Tibial nerve (tissue), 4 donors: ENCODE measurements around the gene MEIOC. TPM values are rescaled to one million over a fixed set of nuclear protein-coding genes. Genes with fewer than 3 reads are reported as not detected.

Experiments used
- DNase-seq, 2 donors: peaks; one replicate each; pipeline ENCODE4 v3.0.0-alpha.2; 2019; ENCODE audit warnings: low spot score in 2 of 2
- H3K27ac ChIP-seq, 4 donors: fragments of 200-600 bp; sonication (generic) in 3 of 4; one replicate each; pipeline ENCODE4 v1.5.1; 2017 to 2019; ENCODE audit warnings: mild to moderate bottlenecking in 1 of 4
- H3K27me3 ChIP-seq, 2 donors: fragments of 200-600 bp; sonication (generic) in 1 of 2; one replicate each; pipeline versions ENCODE4 v1.5.1 to v1.6.0; 2017 to 2019
- H3K36me3 ChIP-seq, 3 donors: fragments of 200-600 bp; sonication (generic); one replicate each; pipeline ENCODE4 v1.5.1; 2018 to 2019
- H3K4me1 ChIP-seq, 4 donors: fragments of 200-600 bp; sonication (generic) in 3 of 4; one replicate each; pipeline ENCODE4 v1.5.1; 2017 to 2019
- H3K4me3 ChIP-seq, 4 donors: fragments of 200-600 bp; sonication (generic) in 3 of 4; one replicate each; pipeline ENCODE4 v1.5.1; 2017 to 2019; ENCODE audit warnings: mild to moderate bottlenecking in 1 of 4, moderate library complexity in 1 of 4
- H3K9me3 ChIP-seq, 4 donors: fragments of 200-600 bp; sonication (generic) in 3 of 4; one replicate each; pipeline ENCODE4 v1.5.1; 2017 to 2019
- EP300 ChIP-seq, 2 donors: sonication (generic); formaldehyde crosslinking; IDR thresholded peaks; one replicate each; pipeline ENCODE4 v1.6.1; 2017; ENCODE audit warnings: antibody characterized with exemption in 2 of 2, mild to moderate bottlenecking in 1 of 2
- POLR2A ChIP-seq, 2 donors: fragments of 450-650 bp; IDR thresholded peaks; one replicate each; pipeline ENCODE4 v1.6.1; 2017; ENCODE audit warnings: antibody characterized with exemption in 2 of 2, mild to moderate bottlenecking in 2 of 2, moderate library complexity in 2 of 2
- WGBS, 2 donors: methylation state at CpG; one replicate each; pipeline ENCODE4 v1.1.5; 2018; 5-methylcytosine and 5-hydroxymethylcytosine counted together
- total RNA-seq, 4 donors: library from RNA; depleted of rRNA; stranded (reverse); fragments of >200 nt; gene quantifications; one replicate each; pipeline ENCODE4 v1.1.0, GENCODE V29; 2016
- TF ChIP-seq, protein P1 (sequence below), 5 experiments: fragments of 200-600 bp in 3 of 5; fragments of 450-650 bp in 2 of 5; sonication (generic) in 3 of 5; IDR thresholded peaks; one replicate each; pipeline ENCODE4 v1.5.1; 2016 to 2019; ENCODE audit warnings: antibody characterized with exemption in 5 of 5, mild to moderate bottlenecking in 3 of 5, moderate library complexity in 2 of 5

MEIOC gene
- total RNA-seq, 4 donors from 2014 or later, result not detected

DNA sequence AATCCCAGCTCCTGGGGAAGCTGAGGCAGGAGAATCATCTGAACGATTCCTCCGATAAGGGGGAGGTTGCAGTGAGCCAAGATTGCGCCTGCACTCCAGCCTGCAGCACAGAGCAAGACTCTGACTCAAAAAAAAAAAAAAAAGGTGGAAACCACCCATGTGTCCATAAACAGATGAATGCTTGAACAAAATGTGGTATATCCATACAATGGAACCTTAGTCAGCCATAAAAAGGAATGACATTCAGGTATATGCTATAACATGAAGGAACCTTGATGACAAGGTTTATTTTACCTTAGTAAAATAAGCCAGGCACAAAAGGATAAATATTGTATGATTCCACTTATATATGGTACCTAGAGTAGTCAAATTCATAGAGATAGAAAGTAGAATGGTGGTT is 2.9 kb upstream of the MEIOC start:
- peaks cover 0 to 55% of the 10 kb centered on the region in 2 donors for H3K27me3 ChIP-seq

DNA sequence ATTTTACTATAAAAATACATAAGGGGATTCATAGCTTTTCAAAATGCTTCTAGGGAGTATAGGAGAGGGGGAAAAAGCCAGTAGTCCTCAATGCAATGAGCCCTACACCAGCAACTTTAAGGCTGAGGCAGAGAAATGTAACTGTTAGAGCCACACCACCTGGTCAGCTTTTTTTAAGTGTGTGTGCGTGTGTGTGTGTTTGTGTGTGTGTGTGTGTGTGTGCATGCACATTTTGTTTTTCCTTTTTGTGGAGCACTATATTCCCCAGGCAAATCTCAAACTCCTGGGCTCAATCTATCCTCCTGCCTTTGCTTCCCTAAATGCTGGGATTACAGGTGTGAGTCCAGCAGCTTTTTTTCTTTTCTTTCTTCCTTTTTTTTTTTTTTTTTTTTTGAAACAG is 2.3 kb upstream of the MEIOC start:
- Histone ChIP-seq H3K4me1 (peaks cover 0 to 12% (median 0%) of the 10 kb centered on the region in 4 donors), H3K36me3 (peaks cover 0 to 7% (median 0%) of the 10 kb centered on the region in 3 donors), H3K27ac (no peak overlapping the region), H3K27me3 (peaks cover 0 to 58% of the 10 kb centered on the region in 2 donors), H3K9me3 (peaks cover 0 to 23% (median 0%) of the 10 kb centered on the region in 4 donors), H3K4me3 (no peak overlapping the region)
- DNase-seq, result no peak
- TF ChIP-seq EP300 (IDR thresholded peaks at IDR 0.05), result no peak
- TF ChIP-seq, protein P1, sequence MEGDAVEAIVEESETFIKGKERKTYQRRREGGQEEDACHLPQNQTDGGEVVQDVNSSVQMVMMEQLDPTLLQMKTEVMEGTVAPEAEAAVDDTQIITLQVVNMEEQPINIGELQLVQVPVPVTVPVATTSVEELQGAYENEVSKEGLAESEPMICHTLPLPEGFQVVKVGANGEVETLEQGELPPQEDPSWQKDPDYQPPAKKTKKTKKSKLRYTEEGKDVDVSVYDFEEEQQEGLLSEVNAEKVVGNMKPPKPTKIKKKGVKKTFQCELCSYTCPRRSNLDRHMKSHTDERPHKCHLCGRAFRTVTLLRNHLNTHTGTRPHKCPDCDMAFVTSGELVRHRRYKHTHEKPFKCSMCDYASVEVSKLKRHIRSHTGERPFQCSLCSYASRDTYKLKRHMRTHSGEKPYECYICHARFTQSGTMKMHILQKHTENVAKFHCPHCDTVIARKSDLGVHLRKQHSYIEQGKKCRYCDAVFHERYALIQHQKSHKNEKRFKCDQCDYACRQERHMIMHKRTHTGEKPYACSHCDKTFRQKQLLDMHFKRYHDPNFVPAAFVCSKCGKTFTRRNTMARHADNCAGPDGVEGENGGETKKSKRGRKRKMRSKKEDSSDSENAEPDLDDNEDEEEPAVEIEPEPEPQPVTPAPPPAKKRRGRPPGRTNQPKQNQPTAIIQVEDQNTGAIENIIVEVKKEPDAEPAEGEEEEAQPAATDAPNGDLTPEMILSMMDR (IDR thresholded peaks at IDR 0.05), result no peak
- TF ChIP-seq POLR2A (IDR thresholded peaks at IDR 0.05), result no peak
- 70 to 80% methylated on average over 1 of the region's 1 CpG for WGBS, 2 donors

More for the DNA sequence above, 2.9 kb upstream of the MEIOC start:
- H3K4me1 ChIP-seq, result peaks cover 0 to 12% (median 0%) of the 10 kb centered on the region in 4 donors
- no peak overlapping the region for H3K4me3 ChIP-seq
- peaks cover 0 to 23% (median 0%) of the 10 kb centered on the region in 4 donors for H3K9me3 ChIP-seq
- WGBS, 2 donors, result 93 to 96% methylated on average over 3 of the region's 3 CpGs
- DNase-seq, result no peak
- H3K36me3 ChIP-seq, result peaks cover 0 to 7% (median 0%) of the 10 kb centered on the region in 3 donors
- no peak overlapping the region for H3K27ac ChIP-seq
- TF ChIP-seq POLR2A (IDR thresholded peaks at IDR 0.05) (no peak), EP300 (IDR thresholded peaks at IDR 0.05) (no peak)
- TF ChIP-seq, protein P1 (IDR thresholded peaks at IDR 0.05), result no peak

DNA sequence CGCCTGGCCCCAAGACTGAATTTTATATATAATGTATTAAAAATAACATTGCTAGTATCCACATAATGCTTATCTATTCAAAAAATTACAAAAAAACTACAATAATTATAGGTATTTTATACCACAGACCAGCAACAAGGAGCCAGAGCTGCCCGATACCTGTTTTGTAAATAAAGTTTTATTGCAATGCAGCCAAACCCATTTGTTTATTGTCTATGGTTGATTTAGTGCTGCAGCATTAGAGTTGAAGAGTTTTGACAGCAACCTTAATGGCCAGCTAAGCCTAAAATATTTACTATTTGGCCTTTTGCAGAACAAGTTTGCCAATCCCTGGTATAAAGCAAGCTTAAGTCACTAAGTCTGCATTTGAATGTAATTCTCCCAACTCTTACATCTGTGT is 5.6 kb downstream of the MEIOC start:
- Histone ChIP-seq H3K4me1 (peaks cover 0 to 3% (median 0%) of the 10 kb centered on the region in 4 donors), H3K36me3 (no peaks in the 10 kb centered on the region), H3K9me3 (peaks cover 0 to 3% (median 0%) of the 10 kb centered on the region in 4 donors), H3K4me3 (no peak overlapping the region), H3K27me3 (peaks cover 0 to 16% of the 10 kb centered on the region in 2 donors), H3K27ac (no peak overlapping the region)
- 82 to 91% methylated on average over 2 of the region's 2 CpGs for WGBS, 2 donors
- no peak for TF ChIP-seq POLR2A (IDR thresholded peaks at IDR 0.05)
- TF ChIP-seq, protein P1 (IDR thresholded peaks at IDR 0.05), result no peak
- no peak for TF ChIP-seq EP300 (IDR thresholded peaks at IDR 0.05)
- DNase-seq, result no peak

DNA sequence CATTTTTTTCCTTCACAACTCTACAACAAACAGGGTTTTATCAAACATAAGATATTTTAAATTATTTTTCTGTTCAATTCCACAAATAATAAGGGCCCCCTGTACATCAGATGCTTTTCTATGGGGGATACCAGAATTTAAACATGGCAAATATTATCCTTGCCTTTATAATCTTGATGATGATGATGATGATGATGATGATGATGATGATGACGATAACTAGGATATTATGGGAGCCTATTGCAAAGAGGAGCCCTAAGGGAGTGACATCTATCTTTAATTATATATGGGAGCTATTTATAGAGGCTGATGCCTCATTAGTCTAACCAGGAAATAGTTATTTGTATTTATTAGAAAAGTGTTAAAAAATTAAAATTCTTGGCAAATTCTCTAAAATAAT is 6.8 kb downstream of the MEIOC start:
- Histone ChIP-seq H3K36me3 (no peaks in the 10 kb centered on the region), H3K4me1 (no peaks in the 10 kb centered on the region), H3K27me3 (peaks cover 0 to 6% of the 10 kb centered on the region in 2 donors), H3K4me3 (no peak overlapping the region), H3K9me3 (no peaks in the 10 kb centered on the region), H3K27ac (no peak overlapping the region)
- TF ChIP-seq EP300 (IDR thresholded peaks at IDR 0.05) (no peak), POLR2A (IDR thresholded peaks at IDR 0.05) (no peak)
- TF ChIP-seq, protein P1 (IDR thresholded peaks at IDR 0.05), result no peak
- 74 to 77% methylated on average over 1 of the region's 1 CpG for WGBS, 2 donors
- DNase-seq, result no peak

DNA sequence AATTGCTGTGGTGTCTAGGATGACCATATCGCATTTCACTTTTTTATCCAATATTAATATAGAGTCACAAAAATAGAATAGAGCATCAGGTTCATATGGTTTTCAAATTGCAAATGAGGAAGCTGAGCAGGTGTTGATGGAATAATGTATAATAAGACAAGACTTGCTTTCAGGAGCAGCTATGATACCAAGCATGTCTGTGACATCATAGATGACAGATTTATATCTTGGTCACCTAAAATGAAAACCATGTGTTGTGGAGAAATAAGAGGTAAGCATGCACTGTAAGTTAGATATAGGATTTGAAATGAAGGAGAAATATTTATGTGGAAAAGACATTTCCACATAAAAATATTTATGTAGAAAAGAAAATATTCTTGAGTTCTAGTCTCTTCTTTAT is 8.6 kb downstream of the MEIOC start:
- TF ChIP-seq, protein P1 (IDR thresholded peaks at IDR 0.05), result no peak
- TF ChIP-seq POLR2A (IDR thresholded peaks at IDR 0.05) (no peak), EP300 (IDR thresholded peaks at IDR 0.05) (no peak)
- no peak for DNase-seq
- Histone ChIP-seq H3K9me3 (no peaks in the 10 kb centered on the region), H3K27me3 (no peaks in the 10 kb centered on the region), H3K36me3 (no peaks in the 10 kb centered on the region), H3K27ac (no peak overlapping the region), H3K4me1 (no peaks in the 10 kb centered on the region), H3K4me3 (no peak overlapping the region)
- 87 to 93% methylated on average over 1 of the region's 1 CpG for WGBS, 2 donors
